Endothelial cell of umbilical vein (primary cell): Measurements from ENCODE around the gene KRTAP2-3. TPM values are rescaled to one million over a fixed set of nuclear protein-coding genes. Genes with fewer than 3 reads are reported as not detected.

Experiments
- BruUV-seq: library from RNA; stranded (reverse); fragments of 400-500 nt; replicated peaks from 2 replicates; lab custom pipeline; 2021; lab: Mats Ljungman, UMichigan
- CTCF ChIA-PET: fragments of 300-600, 350-600 bp; sonication (Branson Sonifier 250); formaldehyde crosslinking; loops from one replicate; lab custom pipeline; 2021; ENCODE audit warnings: antibody characterized with exemption, inconsistent platforms; lab: Charles Lee
- POLR2A ChIA-PET: fragments of 300-600, 350-600 bp; sonication (Branson Sonifier 250); formaldehyde crosslinking; loops from one replicate; lab custom pipeline; 2021; ENCODE audit warnings: antibody characterized with exemption, inconsistent platforms; lab: Charles Lee
- DNase-seq: peaks from one replicate; pipeline ENCODE4 v3.0.0-alpha.2; 2011; ENCODE audit warnings: low read depth, low spot score
- FAIRE-seq: peaks from 2 replicates; lab custom pipeline; 2011; peaks lifted over from hg19 to GRCh38; lab: Jason Lieb, UNC
- H2AFZ ChIP-seq: 2 replicates; pipeline ENCODE4 v1.6.0; 2012; ENCODE audit warnings: low read depth, low read length, control low read depth, inconsistent platforms
- H3K27ac ChIP-seq: 2 replicates; pipeline ENCODE4 v1.5.1; 2011; ENCODE audit warnings: low read depth, mild to moderate bottlenecking, control low read depth, low read length, moderate library complexity; ENCODE audit not compliant: insufficient read depth
- H3K27me3 ChIP-seq, 2 experiments: 2 replicates each; pipeline versions ENCODE4 v1.6.0 to v1.6.1; 2011; ENCODE audit warnings: low read length in 2 of 2, mixed read lengths in 1 of 2; ENCODE audit not compliant: control insufficient read depth in 2 of 2, insufficient read depth in 2 of 2
- H3K36me3 ChIP-seq, 2 experiments: 2 replicates in 1 of 2; 3 replicates in 1 of 2; pipeline ENCODE4 v1.5.1; 2011; ENCODE audit warnings: low read length in 2 of 2, mild to moderate bottlenecking in 1 of 2, moderate library complexity in 1 of 2; ENCODE audit not compliant: control insufficient read depth in 2 of 2, insufficient read depth in 2 of 2; ENCODE audit errors: extremely low read depth in 1 of 2
- H3K4me1 ChIP-seq: 3 replicates; pipeline ENCODE4 v1.5.1; 2011; ENCODE audit warnings: mild to moderate bottlenecking, low read length; ENCODE audit not compliant: control insufficient read depth, insufficient read depth; ENCODE audit errors: extremely low read depth
- H3K4me2 ChIP-seq: 2 replicates; pipeline ENCODE4 v1.6.1; 2011; ENCODE audit warnings: low read length, control low read depth, mixed read lengths; ENCODE audit not compliant: insufficient read depth
- H3K4me3 ChIP-seq, 3 experiments: fragments of 200-600 bp in 1 of 3; sonication (generic), shearing (Covaris generic) in 1 of 3; replicated peaks in 1 of 3; 2 replicates each; pipeline ENCODE4 v1.5.1; 2011 to 2016; ENCODE audit warnings: control low read depth in 3 of 3, low read length in 3 of 3, mild to moderate bottlenecking in 2 of 3, inconsistent platforms in 1 of 3, low read depth in 1 of 3, moderate library complexity in 1 of 3; ENCODE audit not compliant: insufficient read depth in 1 of 3
- H3K79me2 ChIP-seq: 2 replicates; pipeline ENCODE4 v1.6.0; 2012; ENCODE audit warnings: low read length, inconsistent platforms; ENCODE audit not compliant: control insufficient read depth, insufficient read depth
- H3K9ac ChIP-seq: replicated peaks from 2 replicates; pipeline ENCODE3; 2011; ENCODE audit warnings: low read length, control low read depth; ENCODE audit not compliant: insufficient read depth; ENCODE audit errors: extremely low read depth
- H3K9me1 ChIP-seq: replicated peaks from 3 replicates; pipeline ENCODE4 v1.6.0; 2011; ENCODE audit warnings: mild to moderate bottlenecking, low read length; ENCODE audit not compliant: control insufficient read depth, insufficient read depth; ENCODE audit errors: extremely low read depth
- H3K9me3 ChIP-seq: replicated peaks from 2 replicates; pipeline ENCODE4 v1.5.1; 2012; ENCODE audit warnings: low read length, inconsistent platforms; ENCODE audit not compliant: control insufficient read depth, insufficient read depth
- H4K20me1 ChIP-seq: replicated peaks from 2 replicates; pipeline ENCODE3; 2011; ENCODE audit warnings: mild to moderate bottlenecking, low read length; ENCODE audit not compliant: control insufficient read depth, insufficient read depth; ENCODE audit errors: extremely low read depth
- CTCF ChIP-seq, 2 donors: IDR thresholded peaks; 1 replicate in 1 of 2; 2 replicates in 1 of 2; pipeline ENCODE4 v1.5.1; 2011; ENCODE audit warnings: low read length in 2 of 2, mild to moderate bottlenecking in 2 of 2, moderate library complexity in 2 of 2, control low read depth in 1 of 2, inconsistent platforms in 1 of 2, low read depth in 1 of 2; ENCODE audit not compliant: insufficient read depth in 1 of 2; ENCODE audit errors: extremely low read depth in 1 of 2
- EZH2 ChIP-seq: IDR thresholded peaks from 2 replicates; pipeline ENCODE4 v1.6.1; 2012; ENCODE audit warnings: borderline replicate concordance, low read depth, mild to moderate bottlenecking, moderate library complexity, low read length, inconsistent platforms; ENCODE audit not compliant: severe bottlenecking
- FOS ChIP-seq: IDR thresholded peaks from 2 replicates; pipeline ENCODE4 v1.6.1; 2011; ENCODE audit warnings: mild to moderate bottlenecking, low read length, moderate library complexity, borderline replicate concordance; ENCODE audit not compliant: insufficient read depth
- GATA2 ChIP-seq: IDR thresholded peaks from 2 replicates; pipeline ENCODE4 v1.7.0; 2011; ENCODE audit warnings: low read depth, mild to moderate bottlenecking, moderate library complexity, mixed read lengths, low read length; ENCODE audit not compliant: insufficient read length, insufficient read depth
- MYC ChIP-seq: IDR thresholded peaks from one replicate; pipeline ENCODE4 v1.6.1; 2011; ENCODE audit warnings: mild to moderate bottlenecking, low read depth, low read length
- POLR2A ChIP-seq: IDR thresholded peaks from 2 replicates; pipeline ENCODE4 v1.6.1; 2012; ENCODE audit warnings: low read depth, mild to moderate bottlenecking, control low read depth, low read length
- dilution Hi-C: fragments of 300-500 bp; cut with MboI; formaldehyde crosslinking; loops from one replicate; pipeline ENCODE4 v1.15.0; 2019; ENCODE audit warnings: low sequenced_read_pairs; ENCODE audit not compliant: extremely low pct_ligation_motif_present
- intact Hi-C: fragments of 100-400 bp; cut with micrococcal nuclease; formaldehyde crosslinking; loops from one replicate; pipeline ENCODE4 v1.10.0; 2022
- polyA plus RNA-seq, 4 experiments: library from polyadenylated mRNA; depleted of rRNA in 3 of 4; stranded (reverse) in 3 of 4; unstranded in 1 of 4; fragments of >200 nt; gene quantifications; 2 replicates each; pipeline versions ENCODE4 v1.2.1 to v1.2.3, GENCODE V29; 2011 to 2012; ENCODE audit warnings: missing spikeins in 1 of 4
- total RNA-seq: library from RNA; stranded (reverse); gene quantifications from 2 replicates; pipeline ENCODE4 v1.2.3, GENCODE V29; 2021

Gene KRTAP2-3
- total and polyA plus RNA-seq, 2 donors (not counting 3 experiments of a cell fraction or from before 2014, with no cell fraction given) = not detected

- POLR2A ChIA-PET = no interaction called here
- H2AFZ ChIP-seq = no peak overlapping the region
- H3K4me3 ChIP-seq = no peak overlapping the region
- H4K20me1 ChIP-seq = no peaks in the 10 kb centered on the region
- H3K79me2 ChIP-seq = no peaks in the 10 kb centered on the region
- no peak overlapping the region for H3K9ac ChIP-seq
- H3K9me1 ChIP-seq = no peaks in the 10 kb centered on the region
- H3K27me3 ChIP-seq = peaks cover 0 to 1% of the 10 kb centered on the region in 2 experiments
- H3K27ac ChIP-seq = no peak overlapping the region
- FAIRE-seq = no peak
- intact Hi-C loops = no loop called here
- no peak overlapping the region for H3K4me2 ChIP-seq
- no peaks in the 10 kb centered on the region for H3K36me3 ChIP-seq
- DNase-seq = no peak
- TF ChIP-seq GATA2 = no peak
- no TSS peak for BruUV-seq
- H3K4me1 ChIP-seq = no peaks in the 10 kb centered on the region
- dilution Hi-C loops = no loop called here
- CTCF ChIA-PET = no interaction called here
- no peaks in the 10 kb centered on the region for H3K9me3 ChIP-seq
These were observed 50.0 kb downstream of the KRTAP2-3 start for GRCh38 chr17:41009936-41010335.

GRCh38 chr17:41009301-41009760, 50.6 kb downstream of the KRTAP2-3 start:
- ChIA-PET CTCF (no interaction called here), POLR2A (no interaction called here)
- Histone ChIP-seq H3K9ac (no peak overlapping the region), H3K9me3 (no peaks in the 10 kb centered on the region), H4K20me1 (no peaks in the 10 kb centered on the region), H3K4me1 (no peaks in the 10 kb centered on the region), H3K36me3 (no peaks in the 10 kb centered on the region), H3K27ac (no peak overlapping the region), H3K4me2 (no peak overlapping the region), H3K4me3 (no peak overlapping the region), H2AFZ (no peak overlapping the region), H3K79me2 (no peaks in the 10 kb centered on the region), H3K9me1 (no peaks in the 10 kb centered on the region), H3K27me3 (peaks cover 0 to 1% of the 10 kb centered on the region in 2 experiments)
- dilution Hi-C loops (no loop called here), intact Hi-C loops (no loop called here)
- FAIRE-seq (no peak), DNase-seq (no peak)
- no TSS peak for BruUV-seq
- TF ChIP-seq MYC (no peak), GATA2 (no peak), FOS (no peak), EZH2 (no peak), POLR2A (no peak), CTCF (IDR thresholded peaks at IDR 0.05; ENCODE audit: extremely low read depth in 1 of 2, insufficient read depth in 1 of 2, low read depth in 1 of 2, low read length in 2 of 2) (no peak)

Other genes starting within 250 kb of the KRTAP2-3 start
Only the 30 nearest of the 38 such genes appear.
- not detected in 2 replicates for gene KRT20, start 174.9 kb downstream of the KRTAP2-3 start, total RNA-seq
- not detected in 2 replicates for gene KRT20, start 174.9 kb downstream of the KRTAP2-3 start, polyA plus RNA-seq
- not detected in 2 replicates for gene KRT23, start 122.5 kb downstream of the KRTAP2-3 start, total RNA-seq
- gene KRT23, start 122.5 kb downstream of the KRTAP2-3 start, polyA plus RNA-seq = not detected in 2 replicates
- gene KRT39, start 93.2 kb downstream of the KRTAP2-3 start, total RNA-seq = not detected in 2 replicates
- gene KRT39, start 93.2 kb downstream of the KRTAP2-3 start, polyA plus RNA-seq = not detected in 2 replicates
- not detected in 2 replicates for gene KRT40, start 75.8 kb downstream of the KRTAP2-3 start, total RNA-seq
- gene KRT40, start 75.8 kb downstream of the KRTAP2-3 start, polyA plus RNA-seq = not detected in 2 replicates
- not detected in 2 replicates for gene KRTAP3-3, start 66.0 kb downstream of the KRTAP2-3 start, total RNA-seq
- not detected in 2 replicates for gene KRTAP3-3, start 66.0 kb downstream of the KRTAP2-3 start, polyA plus RNA-seq
- gene KRTAP3-2, start 60.2 kb downstream of the KRTAP2-3 start, total RNA-seq = not detected in 2 replicates
- not detected in 2 replicates for gene KRTAP3-2, start 60.2 kb downstream of the KRTAP2-3 start, polyA plus RNA-seq
- gene KRTAP3-1, start 51.0 kb downstream of the KRTAP2-3 start, total RNA-seq = not detected in 2 replicates
- gene KRTAP3-1, start 51.0 kb downstream of the KRTAP2-3 start, polyA plus RNA-seq = not detected in 2 replicates
- not detected in 2 replicates for gene KRTAP1-5, start 32.9 kb downstream of the KRTAP2-3 start, total RNA-seq
- not detected in 2 replicates for gene KRTAP1-5, start 32.9 kb downstream of the KRTAP2-3 start, polyA plus RNA-seq
- not detected in 2 replicates for gene KRTAP1-4, start 29.9 kb downstream of the KRTAP2-3 start, total RNA-seq
- gene KRTAP1-4, start 29.9 kb downstream of the KRTAP2-3 start, polyA plus RNA-seq = not detected in 2 replicates
- not detected in 2 replicates for gene KRTAP1-3, start 25.2 kb downstream of the KRTAP2-3 start, total RNA-seq
- gene KRTAP1-3, start 25.2 kb downstream of the KRTAP2-3 start, polyA plus RNA-seq = not detected in 2 replicates
- gene KRTAP1-1, start 18.7 kb downstream of the KRTAP2-3 start, total RNA-seq = not detected in 2 replicates
- not detected in 2 replicates for gene KRTAP1-1, start 18.7 kb downstream of the KRTAP2-3 start, polyA plus RNA-seq
- gene KRTAP2-1, start 12.8 kb downstream of the KRTAP2-3 start, total RNA-seq = not detected in 2 replicates
- not detected in 2 replicates for gene KRTAP2-1, start 12.8 kb downstream of the KRTAP2-3 start, polyA plus RNA-seq
- not detected in 2 replicates for gene KRTAP2-2, start 4.9 kb downstream of the KRTAP2-3 start, total RNA-seq
- not detected in 2 replicates for gene KRTAP2-2, start 4.9 kb downstream of the KRTAP2-3 start, polyA plus RNA-seq
- gene KRTAP2-4, start 5.8 kb upstream of the KRTAP2-3 start, total RNA-seq = not detected in 2 replicates
- gene KRTAP2-4, start 5.8 kb upstream of the KRTAP2-3 start, polyA plus RNA-seq = not detected in 2 replicates
- gene KRTAP4-7, start 24.0 kb upstream of the KRTAP2-3 start, total RNA-seq = not detected in 2 replicates
- not detected in 2 replicates for gene KRTAP4-7, start 24.0 kb upstream of the KRTAP2-3 start, polyA plus RNA-seq
- gene KRTAP4-8, start 38.0 kb upstream of the KRTAP2-3 start, total RNA-seq = not detected in 2 replicates
- not detected in 2 replicates for gene KRTAP4-8, start 38.0 kb upstream of the KRTAP2-3 start, polyA plus RNA-seq
- not detected in 2 replicates for gene KRTAP4-16, start 42.1 kb upstream of the KRTAP2-3 start, total RNA-seq
- not detected in 2 replicates for gene KRTAP4-16, start 42.1 kb upstream of the KRTAP2-3 start, polyA plus RNA-seq
- gene KRTAP4-9, start 45.3 kb upstream of the KRTAP2-3 start, total RNA-seq = not detected in 2 replicates
- gene KRTAP4-9, start 45.3 kb upstream of the KRTAP2-3 start, polyA plus RNA-seq = not detected in 2 replicates
- not detected in 2 replicates for gene KRTAP4-11, start 58.3 kb upstream of the KRTAP2-3 start, total RNA-seq
- not detected in 2 replicates for gene KRTAP4-11, start 58.3 kb upstream of the KRTAP2-3 start, polyA plus RNA-seq
- not detected in 2 replicates for gene KRTAP4-12, start 64.1 kb upstream of the KRTAP2-3 start, total RNA-seq
- not detected in 2 replicates for gene KRTAP4-12, start 64.1 kb upstream of the KRTAP2-3 start, polyA plus RNA-seq
- gene KRTAP4-6, start 80.4 kb upstream of the KRTAP2-3 start, total RNA-seq = not detected in 2 replicates
- not detected in 2 replicates for gene KRTAP4-6, start 80.4 kb upstream of the KRTAP2-3 start, polyA plus RNA-seq
- not detected in 2 replicates for gene KRTAP4-5, start 89.7 kb upstream of the KRTAP2-3 start, total RNA-seq
- not detected in 2 replicates for gene KRTAP4-5, start 89.7 kb upstream of the KRTAP2-3 start, polyA plus RNA-seq
- gene KRTAP4-4, start 100.6 kb upstream of the KRTAP2-3 start, total RNA-seq = not detected in 2 replicates
- not detected in 2 replicates for gene KRTAP4-4, start 100.6 kb upstream of the KRTAP2-3 start, polyA plus RNA-seq
- not detected in 2 replicates for gene KRTAP4-3, start 108.1 kb upstream of the KRTAP2-3 start, total RNA-seq
- not detected in 2 replicates for gene KRTAP4-3, start 108.1 kb upstream of the KRTAP2-3 start, polyA plus RNA-seq
- gene KRTAP4-2, start 118.1 kb upstream of the KRTAP2-3 start, total RNA-seq = not detected in 2 replicates
- gene KRTAP4-2, start 118.1 kb upstream of the KRTAP2-3 start, polyA plus RNA-seq = not detected in 2 replicates
- not detected in 2 replicates for gene KRTAP4-1, start 124.8 kb upstream of the KRTAP2-3 start, total RNA-seq
- gene KRTAP4-1, start 124.8 kb upstream of the KRTAP2-3 start, polyA plus RNA-seq = not detected in 2 replicates
- gene KRTAP9-1, start 129.8 kb upstream of the KRTAP2-3 start, total RNA-seq = not detected in 2 replicates
- gene KRTAP9-1, start 129.8 kb upstream of the KRTAP2-3 start, polyA plus RNA-seq = not detected in 2 replicates
- not detected in 2 replicates for gene KRTAP9-2, start 166.5 kb upstream of the KRTAP2-3 start, total RNA-seq
- gene KRTAP9-2, start 166.5 kb upstream of the KRTAP2-3 start, polyA plus RNA-seq = not detected in 2 replicates
- not detected in 2 replicates for gene KRTAP9-3, start 172.3 kb upstream of the KRTAP2-3 start, total RNA-seq
- gene KRTAP9-3, start 172.3 kb upstream of the KRTAP2-3 start, polyA plus RNA-seq = not detected in 2 replicates
- not detected in 2 replicates for gene KRTAP9-8, start 177.9 kb upstream of the KRTAP2-3 start, total RNA-seq
- not detected in 2 replicates for gene KRTAP9-8, start 177.9 kb upstream of the KRTAP2-3 start, polyA plus RNA-seq